ENCODE results near the gene FBXO11.
"Not testable (repeated sequence)": the region's sequence is repeated elsewhere in the genome, so short reads cannot be mapped to it uniquely, and the experiment has no call there.

FBXO11 gene

DNA sequence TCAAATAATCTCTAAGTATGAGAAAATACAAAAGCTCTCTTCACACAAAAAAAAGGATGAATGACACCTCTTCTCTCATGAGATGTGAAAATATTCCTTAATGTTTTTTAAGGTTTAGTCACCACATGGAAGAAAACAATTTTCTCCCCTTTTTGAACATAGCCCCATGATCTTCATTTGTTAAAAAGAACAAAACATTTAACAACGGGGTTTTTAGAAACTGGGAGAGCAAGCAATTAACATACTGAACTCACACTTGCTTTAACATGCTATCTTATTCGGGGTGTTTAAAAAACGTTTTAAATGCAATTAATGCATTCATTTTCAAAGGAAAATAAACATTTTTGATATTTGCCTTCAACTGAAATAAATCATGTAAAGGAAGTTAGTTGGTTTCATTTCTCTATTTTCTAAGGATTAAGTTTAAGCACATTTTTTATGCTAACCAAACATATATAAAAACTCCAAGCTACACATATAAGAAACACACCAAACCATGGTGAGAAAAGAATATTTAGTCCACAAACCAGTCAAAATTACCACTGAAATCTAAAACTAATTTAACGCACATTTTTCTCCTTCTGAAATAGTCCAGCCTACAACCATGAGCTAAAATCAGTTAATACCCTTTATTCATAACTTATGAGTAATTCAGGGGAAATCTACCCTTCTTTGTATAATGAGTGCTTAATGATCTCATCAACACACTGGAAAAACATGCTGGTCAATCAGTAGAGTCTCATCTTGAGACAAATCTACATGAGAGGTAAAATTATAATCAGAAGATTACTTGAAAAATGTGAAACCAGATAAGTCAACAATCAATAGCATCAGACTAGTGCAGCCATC lies 8.2 kb downstream of the FBXO11 start:
- DNase-seq: no peak

DNA sequence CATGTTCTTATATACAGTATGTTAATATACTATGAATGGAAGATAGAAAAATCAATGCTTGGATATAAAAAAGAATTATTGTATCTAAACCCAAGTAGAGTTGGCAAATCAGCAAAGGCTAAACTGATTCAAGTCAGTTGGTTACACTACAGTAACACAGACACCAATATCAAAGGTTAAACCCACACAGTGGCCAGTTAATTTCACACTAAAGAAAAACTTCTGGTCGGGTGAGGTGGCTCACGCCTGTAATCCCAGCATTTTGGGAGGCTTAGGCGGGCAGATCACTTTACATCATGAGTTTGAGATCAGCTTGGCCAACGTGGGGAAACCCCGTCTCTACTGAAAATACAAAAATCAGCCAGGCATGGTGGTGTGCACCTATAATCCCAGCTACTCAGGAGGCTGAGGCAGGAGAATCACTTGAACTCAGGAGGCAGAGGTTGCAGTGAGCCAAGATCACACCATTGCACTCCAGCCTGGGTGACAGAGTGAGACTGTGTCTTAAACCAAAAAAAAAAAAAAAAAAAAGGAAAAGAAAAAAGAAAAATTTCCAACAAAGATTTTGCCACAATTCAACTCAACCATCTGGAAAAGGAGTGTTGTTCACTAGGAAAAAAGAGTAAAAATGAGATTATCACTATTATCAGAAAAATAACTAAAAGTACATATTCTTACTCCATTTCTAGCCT lies 9.0 kb downstream of the FBXO11 start:
- not testable (repeated sequence) for DNase-seq

DNA sequence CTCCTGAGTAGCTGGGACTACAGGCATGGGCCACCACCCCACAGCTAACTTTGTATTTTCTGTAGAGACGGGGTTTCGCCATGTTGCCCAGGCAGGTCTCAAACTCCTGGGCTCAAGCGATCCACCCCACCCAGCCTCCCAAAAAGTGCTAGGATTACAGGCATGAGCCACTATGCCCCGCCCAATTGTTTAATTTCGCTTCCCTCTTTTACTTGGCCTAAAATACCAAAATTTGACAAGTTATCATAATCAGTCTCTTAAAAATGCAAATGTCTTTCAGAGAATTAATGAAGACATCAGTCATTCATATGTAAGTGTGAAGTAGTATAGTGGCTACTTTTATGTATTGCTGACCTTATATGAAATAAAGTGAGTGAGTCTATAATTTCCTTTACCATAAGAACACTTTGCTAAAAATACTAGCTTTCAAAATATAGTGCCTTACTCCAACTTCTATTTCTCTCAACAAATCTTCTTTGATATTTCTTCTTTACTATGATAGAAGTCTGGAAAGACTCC lies 9.8 kb downstream of the FBXO11 start:
- no peak for DNase-seq

DNA sequence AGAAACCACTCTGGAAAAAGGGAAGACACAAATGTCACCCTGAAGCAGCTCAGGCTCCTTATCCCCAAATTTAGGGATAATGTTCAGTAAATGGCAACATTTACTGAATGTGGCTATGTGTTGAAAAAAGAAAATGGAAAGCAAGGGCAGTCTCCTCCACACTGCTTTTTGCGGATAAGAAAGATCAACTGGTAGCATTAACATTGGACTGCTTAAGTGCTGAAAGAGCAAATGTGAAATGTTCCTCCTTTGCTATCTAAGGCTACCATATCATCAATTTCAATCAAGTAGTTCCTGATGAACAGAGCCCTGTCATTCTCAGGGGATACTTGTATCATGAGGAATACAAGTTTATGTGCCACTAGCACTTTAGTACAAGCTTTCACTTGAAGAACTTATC lies 12.5 kb downstream of the FBXO11 start:
- no peak for DNase-seq

DNA sequence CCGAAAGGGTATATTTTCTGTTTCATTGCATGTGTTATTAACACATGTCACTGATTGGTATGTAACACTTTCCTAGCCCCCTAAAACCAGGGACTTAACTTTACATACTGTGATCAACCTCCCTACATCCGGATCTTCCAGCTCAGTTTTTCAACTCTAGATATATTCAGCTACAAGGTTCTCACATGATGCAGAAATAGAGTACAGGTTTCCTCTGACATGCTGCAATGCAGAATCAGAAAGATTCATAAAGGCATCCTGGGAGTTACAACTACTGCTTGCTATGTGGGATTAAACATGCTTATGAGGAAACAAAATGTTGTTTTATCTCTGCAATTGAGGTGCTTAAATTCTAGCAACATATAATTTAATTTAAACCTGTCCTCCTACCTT lies 14.0 kb downstream of the FBXO11 start:
- DNase-seq: no peak

DNA sequence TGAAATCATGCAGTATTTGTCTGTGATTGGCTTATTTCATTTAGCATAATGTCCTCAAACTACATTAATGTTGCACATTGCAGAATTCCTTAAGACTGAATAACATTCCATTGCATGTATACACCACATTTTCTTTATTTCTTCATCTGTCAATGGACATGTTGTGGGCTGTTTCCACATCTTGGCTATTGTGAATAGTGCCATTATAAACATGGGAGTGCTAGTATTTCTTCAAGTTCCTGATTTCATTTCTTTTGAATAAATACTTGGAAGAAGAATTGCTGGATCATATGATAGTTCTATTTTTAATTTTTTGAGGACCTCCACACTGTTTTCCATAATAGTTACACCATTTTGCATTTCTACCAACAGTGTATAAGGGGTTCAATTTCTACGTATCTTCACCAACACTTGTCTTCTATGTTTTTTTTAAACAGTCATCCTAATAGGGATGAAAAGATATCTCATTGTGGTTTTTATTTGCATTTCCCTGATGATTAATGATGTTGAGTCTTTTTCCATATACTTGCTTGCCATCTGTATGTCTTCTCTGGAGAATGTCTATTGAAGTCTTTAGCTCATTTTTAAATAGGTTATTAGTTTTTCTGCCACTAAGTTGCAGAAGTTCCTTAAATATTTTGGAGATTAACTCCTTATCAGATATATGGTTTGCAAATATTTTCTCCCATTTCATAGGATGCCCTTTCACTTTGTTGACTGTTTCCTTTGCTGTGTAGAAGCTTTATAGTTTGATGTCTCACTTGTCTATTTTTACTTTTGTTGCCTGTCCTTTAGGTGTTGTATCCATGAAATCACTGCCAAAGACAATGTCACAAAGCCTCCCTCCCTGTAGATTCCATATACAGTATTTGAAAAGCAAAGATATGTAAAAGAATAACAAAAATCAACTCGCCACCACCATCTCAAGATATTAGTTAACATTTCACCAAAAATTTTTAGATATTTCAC lies 14.6 kb downstream of the FBXO11 start:
- DNase-seq: no peak

DNA sequence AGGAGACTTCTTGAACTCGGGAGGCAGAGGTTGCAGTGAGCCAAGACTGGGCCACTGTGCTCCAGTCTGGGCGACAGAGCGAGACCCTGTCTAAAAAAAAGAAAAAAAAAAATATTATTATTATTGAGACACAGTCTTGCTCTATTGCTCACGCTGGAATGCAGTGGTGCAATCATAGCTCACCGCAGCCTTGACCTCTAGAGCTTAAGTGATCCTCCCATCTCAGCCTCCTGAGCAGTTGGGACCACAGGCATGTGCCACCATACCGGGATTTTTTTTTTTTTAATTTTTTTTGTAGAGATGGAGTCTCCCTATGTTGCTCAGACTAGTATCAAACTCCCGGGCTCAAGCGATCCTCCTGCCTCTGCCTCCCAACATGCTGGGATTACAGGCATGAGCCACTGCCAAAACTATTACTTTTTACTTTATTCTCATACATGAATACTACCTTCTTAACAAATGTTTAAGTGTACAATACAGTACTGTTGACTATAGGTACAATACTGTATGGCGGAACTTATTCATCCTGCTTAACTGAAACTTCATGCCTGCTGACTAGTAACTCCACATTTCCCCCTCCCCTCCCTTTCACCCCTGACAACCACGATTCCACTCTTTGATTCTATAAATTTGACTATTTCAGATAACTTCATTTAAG lies 15.5 kb downstream of the FBXO11 start:
- no peak for DNase-seq

DNA sequence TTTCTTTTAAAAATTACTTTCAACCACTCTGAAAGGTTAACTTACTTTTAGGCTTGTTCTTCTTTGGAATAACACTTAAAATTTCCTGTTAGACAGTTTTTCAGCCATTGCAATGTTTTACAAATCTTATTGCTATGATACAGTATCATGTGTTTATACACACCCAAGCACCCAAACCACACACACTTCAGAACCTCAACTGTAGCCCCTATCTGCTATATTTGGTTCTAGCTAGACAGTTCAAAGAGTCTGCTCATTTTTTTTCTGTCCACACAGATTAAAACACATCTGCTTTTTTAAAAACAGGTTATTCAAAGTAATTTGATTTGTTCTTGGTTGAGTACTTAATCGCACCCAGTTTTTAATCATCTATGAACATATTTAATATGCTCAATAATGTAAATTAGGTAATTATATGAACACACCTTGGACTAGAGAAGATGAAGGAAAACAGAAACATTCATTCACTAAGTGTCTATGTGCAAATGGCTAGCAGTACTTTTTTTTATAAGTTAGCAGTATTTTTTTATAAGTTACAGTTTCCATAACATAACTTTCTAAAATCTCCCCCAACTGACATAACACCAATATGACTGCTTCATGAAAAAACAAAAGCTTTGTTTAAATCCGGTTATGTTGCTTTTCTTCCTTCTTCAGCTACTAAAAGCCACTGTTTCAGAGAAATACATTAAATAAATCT lies 17.6 kb downstream of the FBXO11 start:
- no peak for DNase-seq

DNA sequence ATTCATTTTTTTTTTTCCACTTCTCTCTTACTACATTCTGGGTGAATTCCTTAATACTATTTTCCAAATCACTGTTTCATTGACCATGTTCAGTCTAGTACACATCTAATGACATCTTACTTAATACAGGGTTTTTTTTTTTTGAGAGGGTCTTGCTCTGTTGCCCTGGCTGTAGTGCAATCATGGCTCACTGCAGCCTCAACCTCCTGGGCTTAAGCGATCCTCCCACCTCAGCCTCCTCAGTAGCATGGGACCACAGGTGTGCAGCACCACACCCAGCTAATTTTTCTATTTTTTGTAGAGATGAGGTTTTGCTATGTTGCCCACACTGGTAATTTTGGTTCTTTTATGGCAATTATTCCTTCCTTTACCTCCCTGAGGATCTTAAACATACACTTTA lies 29.4 kb downstream of the FBXO11 start:
- no peak for DNase-seq

DNA sequence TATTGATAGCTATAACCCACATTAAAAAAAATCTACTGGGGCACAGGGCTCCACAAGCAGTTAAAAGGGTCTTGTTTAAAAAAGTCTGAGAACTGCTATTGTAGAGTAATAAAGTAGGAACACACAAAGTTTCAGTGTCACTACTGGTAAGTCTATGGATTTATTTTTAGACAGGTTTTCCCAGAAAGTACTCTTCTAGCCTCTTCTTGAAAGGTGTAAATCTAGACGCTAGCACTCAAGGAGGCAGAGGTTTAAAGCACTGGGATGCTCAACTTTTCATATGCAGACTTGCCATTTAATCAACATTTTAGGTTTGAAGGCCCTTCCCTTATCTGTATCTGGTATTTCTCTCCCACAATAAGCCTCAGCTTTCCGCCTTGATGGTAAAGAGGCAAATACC lies 33.4 kb downstream of the FBXO11 start:
- DNase-seq: no peak

DNA sequence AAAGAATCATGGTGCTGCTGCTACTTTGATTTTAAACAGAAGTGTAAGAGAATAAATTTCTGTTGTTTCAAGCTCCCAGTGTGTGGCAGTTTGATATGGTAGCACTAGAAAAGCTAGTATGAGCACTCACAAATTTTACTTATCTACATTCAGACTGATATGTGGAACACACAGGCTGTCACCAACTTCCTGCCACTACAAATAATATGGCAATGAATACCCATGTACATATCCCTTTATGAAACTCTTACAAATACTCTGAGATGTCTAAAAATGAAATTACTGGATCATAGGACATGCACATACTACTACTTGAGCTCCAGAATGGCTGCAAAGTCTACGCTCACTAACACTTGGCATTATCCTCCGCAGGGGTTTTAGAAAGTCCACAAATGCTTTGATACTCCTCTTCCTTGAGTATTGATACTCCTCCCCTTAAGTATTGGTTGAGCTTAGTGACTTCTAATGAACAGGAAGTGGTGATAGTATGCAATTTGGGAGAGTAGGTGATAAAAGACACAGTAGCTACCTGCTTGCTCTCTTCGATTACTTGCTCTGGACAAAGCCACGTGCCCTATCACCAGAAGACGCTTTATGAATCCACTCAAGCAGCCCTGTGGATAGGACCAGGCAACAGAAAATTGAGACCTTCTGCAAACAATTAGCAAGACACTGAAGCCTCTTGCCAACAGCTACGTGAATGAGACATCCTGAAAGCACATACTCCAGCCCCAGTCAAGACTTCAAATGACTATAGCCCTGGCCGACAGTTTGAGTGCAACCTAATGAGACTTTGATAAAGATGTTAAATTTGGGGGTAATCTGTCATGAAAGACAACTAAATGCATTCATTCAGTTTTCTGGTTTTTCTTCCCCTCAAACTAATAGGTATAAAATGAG lies 35.4 kb downstream of the FBXO11 start:
- DNase-seq: no peak

DNA sequence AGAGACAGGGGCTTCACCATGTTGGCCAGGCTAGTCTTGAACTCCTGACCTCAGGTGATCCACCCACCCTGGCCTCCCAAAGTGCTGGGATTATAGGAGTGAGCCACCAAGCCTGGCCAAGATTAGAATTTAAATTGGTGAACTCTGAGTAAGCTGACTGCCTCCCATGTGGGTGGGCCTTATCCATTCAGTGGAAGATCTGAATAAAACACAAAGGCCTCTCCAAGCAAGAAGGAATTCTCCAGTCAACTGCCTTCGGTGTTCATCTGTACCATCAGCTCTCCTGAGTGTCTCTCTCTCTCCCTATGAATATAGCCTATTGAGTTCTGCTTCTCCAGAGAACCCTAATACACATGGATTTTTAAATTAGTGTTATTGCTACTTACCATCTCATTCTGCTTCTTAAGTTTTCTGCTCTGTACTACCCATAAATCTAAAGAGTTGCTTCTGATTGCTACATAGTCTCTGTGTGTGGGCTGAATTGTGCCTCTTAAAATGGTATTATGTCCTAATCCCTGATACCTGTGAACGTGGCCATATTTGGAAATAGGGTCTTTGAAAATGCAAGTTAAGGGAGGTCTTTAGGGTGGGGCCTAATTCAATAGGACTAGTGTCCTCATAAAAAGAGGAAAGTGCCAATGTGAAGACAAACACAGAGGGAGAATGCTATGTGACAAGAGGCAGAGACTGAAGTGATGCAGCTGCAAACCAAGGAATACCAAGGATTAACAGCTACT lies 36.3 kb downstream of the FBXO11 start:
- DNase-seq: no peak

DNA sequence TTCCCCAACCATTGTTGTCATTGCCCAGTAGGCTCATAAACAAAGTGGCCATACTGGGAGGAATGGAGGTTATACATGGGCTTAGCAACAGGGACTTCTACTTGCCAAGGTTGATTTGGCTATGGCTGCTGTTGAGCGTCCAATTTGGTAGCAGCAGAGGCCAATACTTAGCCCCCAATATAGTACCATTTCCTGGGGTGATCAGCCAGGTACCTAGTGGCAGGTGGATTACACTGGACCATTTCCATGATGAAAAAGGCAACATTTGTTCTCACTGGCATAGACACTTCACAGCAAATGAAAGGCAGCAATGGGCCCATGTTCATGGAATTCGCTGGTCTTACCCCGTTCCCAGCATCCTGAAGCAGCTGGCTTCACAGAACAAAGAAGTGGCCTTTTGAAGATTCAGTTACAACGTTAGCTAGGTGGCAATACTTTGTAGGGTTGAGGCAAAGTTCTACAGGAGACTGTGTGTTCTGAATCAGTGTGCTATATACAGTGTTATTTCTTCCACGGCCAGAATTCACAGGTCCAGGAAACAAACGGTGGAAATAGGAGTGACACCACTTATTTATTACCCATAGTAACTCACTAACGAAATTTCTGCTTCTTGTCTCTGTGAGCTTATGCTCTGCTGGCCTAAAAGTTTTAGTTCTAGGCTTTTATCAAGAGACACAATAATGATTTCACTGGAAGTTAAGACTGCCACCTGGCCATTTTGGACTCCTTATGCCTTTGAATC lies 37.5 kb downstream of the FBXO11 start:
- DNase-seq: no peak

DNA sequence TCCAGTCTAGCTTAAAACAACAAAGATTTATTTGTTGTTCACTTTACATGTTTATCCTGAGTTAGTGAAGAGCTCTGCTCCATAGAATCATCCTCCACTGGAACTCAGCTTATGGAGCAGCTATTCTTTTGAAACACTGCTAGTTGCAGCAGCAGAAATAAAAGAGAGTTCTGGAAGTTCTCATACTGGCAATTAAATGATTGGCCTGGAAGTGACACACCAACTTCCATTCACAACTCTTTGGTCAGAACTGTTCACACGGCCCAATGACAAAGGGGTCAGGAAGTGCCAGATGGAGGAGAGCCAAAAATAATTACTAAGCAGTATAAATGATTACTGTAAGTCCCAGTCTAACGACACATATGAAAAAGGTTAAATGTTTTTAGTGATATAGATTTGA lies 39.1 kb downstream of the FBXO11 start:
- DNase-seq: no peak

DNA sequence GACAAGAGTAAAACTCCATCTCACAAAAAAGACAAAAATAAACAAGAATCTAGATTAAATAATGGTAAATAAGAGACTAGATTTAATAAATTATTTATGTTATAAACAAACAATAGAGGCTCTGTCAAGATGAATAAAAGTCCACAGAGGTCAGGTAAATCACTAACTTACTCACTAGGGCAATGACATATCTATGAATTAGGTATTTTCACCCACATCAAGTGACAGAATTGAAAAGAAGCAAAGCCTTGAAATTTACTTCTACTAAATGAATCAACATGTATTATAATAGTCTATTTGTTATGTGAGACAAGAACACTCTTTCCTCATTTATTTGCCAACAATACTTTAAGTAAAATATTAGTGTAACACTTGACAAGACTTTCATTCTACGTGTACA lies 41.7 kb downstream of the FBXO11 start:
- no peak for DNase-seq

DNA sequence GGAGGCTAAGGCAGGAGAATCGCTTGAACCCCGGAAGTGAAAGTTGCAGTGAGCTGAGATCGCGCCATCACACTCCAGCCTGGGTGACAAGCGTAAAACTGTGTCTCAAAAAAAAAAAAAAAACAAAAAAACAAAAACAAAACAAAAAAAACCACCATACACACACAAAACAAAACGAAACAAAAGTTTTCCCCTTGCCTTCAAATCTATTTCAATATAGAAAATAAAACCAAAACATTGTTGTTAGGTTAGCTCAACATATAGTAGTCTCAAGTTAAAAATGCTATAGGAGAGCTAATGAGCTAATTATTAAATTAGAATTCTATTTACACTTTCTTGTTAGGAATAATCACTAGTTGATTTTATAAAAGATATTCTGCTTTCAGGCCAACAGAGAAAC lies 43.3 kb downstream of the FBXO11 start:
- DNase-seq: no peak

DNA sequence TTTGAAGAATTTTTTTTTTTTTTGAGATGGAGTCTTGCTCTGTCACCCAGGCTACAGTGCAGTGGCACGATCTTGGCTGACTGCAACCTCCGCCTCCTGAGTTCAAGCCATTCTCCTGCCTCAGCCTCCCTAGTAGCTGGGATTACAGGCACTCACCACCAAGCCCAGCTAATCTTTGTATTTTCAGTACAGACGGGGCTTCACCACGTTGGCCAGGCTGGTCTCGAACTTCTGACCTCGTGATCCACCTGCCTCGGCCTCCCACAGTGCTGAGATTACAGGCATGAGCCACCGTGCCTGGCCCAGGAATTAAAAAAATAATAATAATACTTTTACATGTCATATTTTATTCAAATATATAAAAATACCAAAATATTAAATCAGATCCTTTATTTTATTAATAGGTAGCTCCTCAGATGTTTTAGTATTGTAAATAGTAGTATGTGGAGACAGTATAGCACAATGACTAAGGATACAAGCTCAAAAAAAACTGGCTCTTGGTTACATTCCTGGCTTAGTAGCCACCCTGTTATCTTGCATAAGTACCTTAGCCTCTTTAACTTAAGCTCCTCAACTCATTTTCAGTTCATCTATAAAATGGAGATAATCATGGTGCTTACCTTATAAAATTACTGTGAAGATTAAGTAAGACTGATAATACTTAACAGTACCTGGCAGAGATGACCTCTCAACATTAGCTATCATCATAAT lies 53.1 kb downstream of the FBXO11 start:
- DNase-seq: not testable (repeated sequence)

DNA sequence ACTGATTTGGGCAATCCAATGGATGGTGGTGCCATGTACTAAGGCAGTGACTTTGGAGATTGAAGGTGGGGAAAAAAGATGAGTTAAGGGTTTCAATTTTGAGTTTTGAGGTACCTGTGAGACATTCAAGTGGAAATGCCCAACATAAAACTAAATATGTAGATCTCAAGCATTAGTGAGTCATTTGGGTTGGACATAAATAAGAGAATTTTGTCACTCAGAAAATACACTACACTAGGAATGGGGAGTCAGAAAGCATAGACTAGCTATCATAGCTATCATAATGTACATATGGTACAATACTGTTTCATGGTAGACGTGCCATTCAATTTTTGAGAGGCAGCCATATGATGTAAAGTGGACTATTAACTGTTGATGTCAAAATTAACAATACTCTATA lies 56.1 kb downstream of the FBXO11 start:
- DNase-seq: no peak

DNA sequence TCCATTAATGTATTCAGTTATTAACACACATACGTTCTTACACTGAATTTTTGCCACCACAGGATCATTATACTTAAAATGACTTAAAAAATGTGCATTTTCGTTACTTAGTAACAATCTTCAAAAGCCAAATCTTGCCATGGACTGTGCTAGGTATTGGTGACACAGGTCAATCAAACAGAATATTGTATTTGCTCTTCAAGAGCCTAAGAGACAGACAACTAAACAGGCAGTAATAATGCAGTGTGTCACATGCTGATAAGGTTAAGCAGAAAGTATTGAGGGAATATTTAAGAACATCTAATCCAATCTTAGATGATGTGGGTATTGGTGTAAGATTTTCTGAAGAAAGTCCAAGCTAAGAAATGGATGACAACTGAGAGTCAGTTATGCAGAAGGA lies 56.9 kb downstream of the FBXO11 start:
- no peak for DNase-seq

Measured in stimulated activated CD4-positive, alpha-beta T cell treated with anti-CD3 and anti-CD28 coated beads, Interleukin-12 subunit alpha, Interleukin-12 subunit beta, amount 100 ng/mL, for 4 hours (primary cell).